Brain microvascular endothelial cell (primary cell): ENCODE data around the gene RUNX1.
A peak's percentile ranks its signal among the peaks of the same experiment; 100 is the strongest.

Source experiments
- DNase-seq: peaks from one replicate; pipeline ENCODE4 v3.0.0-alpha.2; 2020
- H3K27ac ChIP-seq: fragments of 250-450 bp; sonication (Bioruptor Pico); 2 replicates; pipeline ENCODE4 v1.5.1; 2020; ENCODE audit warnings: mild to moderate bottlenecking, moderate library complexity
- H3K27me3 ChIP-seq: fragments of 250-450 bp; sonication (Bioruptor Pico); replicated peaks from 2 replicates; pipeline ENCODE4 v1.5.1; 2020; ENCODE audit warnings: mild to moderate bottlenecking
- H3K36me3 ChIP-seq: fragments of 250-450 bp; sonication (Bioruptor Pico); replicated peaks from 2 replicates; pipeline ENCODE4 v1.5.1; 2020; ENCODE audit warnings: mild to moderate bottlenecking
- H3K4me3 ChIP-seq: 2 replicates; pipeline ENCODE4 v1.5.1; 2011; ENCODE audit warnings: low read depth, mild to moderate bottlenecking, control low read depth, low read length, moderate library complexity
- CTCF ChIP-seq: IDR thresholded peaks from 2 replicates; pipeline ENCODE4 v1.5.1; 2011; ENCODE audit warnings: low read depth, mild to moderate bottlenecking, moderate library complexity, low read length, control low read depth, inconsistent platforms; ENCODE audit errors: missing control alignments
- in situ Hi-C: cut with HindIII; loops from 2 replicates; pipeline ENCODE4 v1.10.0; 2017; ENCODE audit warnings: low sequenced_read_pairs, low pct_ligation_motif_present

The RUNX1 gene

GRCh38 chr21:34812504-34813265, 236.4 kb downstream of the RUNX1 start:
- in situ Hi-C loops, result no loop called here
- TF ChIP-seq CTCF, result no peak
- H3K27ac ChIP-seq, result peak overlapping the region; percentile 88
- peaks cover 24% of the 10 kb centered on the region for H3K36me3 ChIP-seq
- H3K4me3 ChIP-seq, result no peak overlapping the region
- no peaks in the 10 kb centered on the region for H3K27me3 ChIP-seq
- peak; percentile 89 for DNase-seq

GRCh38 chr21:34811368-34811767, 237.7 kb downstream of the RUNX1 start:
- no peaks in the 10 kb centered on the region for H3K27me3 ChIP-seq
- peaks cover 19% of the 10 kb centered on the region for H3K36me3 ChIP-seq
- no peak for TF ChIP-seq CTCF
- peak overlapping the region; percentile 88 for H3K27ac ChIP-seq
- DNase-seq, result no peak
- in situ Hi-C loops, result no loop called here
- H3K4me3 ChIP-seq, result no peak overlapping the region

- no peak for TF ChIP-seq CTCF
- DNase-seq, result no peak
- Histone ChIP-seq H3K27me3 (no peaks in the 10 kb centered on the region), H3K36me3 (peaks cover 16% of the 10 kb centered on the region), H3K4me3 (no peak overlapping the region), H3K27ac (peak overlapping the region; percentile 88)
- in situ Hi-C loops, result no loop called here
Observed at GRCh38 chr21:34810786-34811185, 238.3 kb downstream of the RUNX1 start.

GRCh38 chr21:34809822-34810221, 239.3 kb downstream of the RUNX1 start:
- peak overlapping the region; percentile 100 for H3K27ac ChIP-seq

GRCh38 chr21:34808569-34809204, 240.4 kb downstream of the RUNX1 start:
- no peak for TF ChIP-seq CTCF
- Histone ChIP-seq H3K36me3 (peaks cover 14% of the 10 kb centered on the region), H3K27me3 (no peaks in the 10 kb centered on the region), H3K4me3 (no peak overlapping the region), H3K27ac (peak overlapping the region; percentile 100)
- in situ Hi-C loops, result no loop called here
- peak; percentile 90 for DNase-seq

More at GRCh38 chr21:34809822-34810221, 239.3 kb downstream of the RUNX1 start:
- no peak overlapping the region for H3K4me3 ChIP-seq
- in situ Hi-C loops, result no loop called here
- no peak for TF ChIP-seq CTCF
- no peaks in the 10 kb centered on the region for H3K27me3 ChIP-seq
- H3K36me3 ChIP-seq, result peaks cover 16% of the 10 kb centered on the region
- DNase-seq, result no peak
